ENCODE results near the gene GAR1.

DNA sequence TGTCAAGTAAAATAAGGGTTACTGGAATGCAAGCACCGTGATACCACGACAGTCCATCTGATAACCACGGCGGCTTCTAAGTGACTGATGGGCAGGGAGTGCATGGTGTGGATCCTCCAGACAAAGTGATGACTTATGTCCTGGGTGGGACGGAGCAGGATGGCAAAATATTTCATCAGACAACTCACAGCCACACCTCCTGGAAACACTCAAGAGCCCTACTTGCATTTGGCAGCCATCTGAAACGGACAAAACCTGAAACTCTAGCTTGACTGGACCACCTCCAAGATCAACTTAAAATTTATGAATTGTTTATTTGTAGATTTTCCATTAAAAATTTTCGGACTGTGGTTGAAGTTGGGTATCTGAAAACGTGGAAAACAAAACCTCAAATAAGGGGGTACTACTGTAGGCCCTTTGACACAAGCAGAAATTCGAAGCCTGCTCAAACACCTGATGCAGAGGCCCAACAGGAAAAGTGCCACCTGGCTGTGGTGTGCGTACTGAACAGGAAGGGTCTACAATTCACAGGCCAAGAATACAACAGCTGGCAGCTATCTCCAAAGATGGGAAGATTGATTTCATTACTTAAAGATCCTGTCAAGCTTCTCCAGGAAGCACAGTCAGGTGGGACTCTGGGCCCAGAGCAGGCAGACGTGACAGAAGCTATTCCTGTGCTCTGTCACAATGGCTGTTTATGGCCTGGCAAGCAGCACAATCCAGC lies 58.4 kb downstream of the GAR1 start:
- TF ChIP-seq, protein P1, sequence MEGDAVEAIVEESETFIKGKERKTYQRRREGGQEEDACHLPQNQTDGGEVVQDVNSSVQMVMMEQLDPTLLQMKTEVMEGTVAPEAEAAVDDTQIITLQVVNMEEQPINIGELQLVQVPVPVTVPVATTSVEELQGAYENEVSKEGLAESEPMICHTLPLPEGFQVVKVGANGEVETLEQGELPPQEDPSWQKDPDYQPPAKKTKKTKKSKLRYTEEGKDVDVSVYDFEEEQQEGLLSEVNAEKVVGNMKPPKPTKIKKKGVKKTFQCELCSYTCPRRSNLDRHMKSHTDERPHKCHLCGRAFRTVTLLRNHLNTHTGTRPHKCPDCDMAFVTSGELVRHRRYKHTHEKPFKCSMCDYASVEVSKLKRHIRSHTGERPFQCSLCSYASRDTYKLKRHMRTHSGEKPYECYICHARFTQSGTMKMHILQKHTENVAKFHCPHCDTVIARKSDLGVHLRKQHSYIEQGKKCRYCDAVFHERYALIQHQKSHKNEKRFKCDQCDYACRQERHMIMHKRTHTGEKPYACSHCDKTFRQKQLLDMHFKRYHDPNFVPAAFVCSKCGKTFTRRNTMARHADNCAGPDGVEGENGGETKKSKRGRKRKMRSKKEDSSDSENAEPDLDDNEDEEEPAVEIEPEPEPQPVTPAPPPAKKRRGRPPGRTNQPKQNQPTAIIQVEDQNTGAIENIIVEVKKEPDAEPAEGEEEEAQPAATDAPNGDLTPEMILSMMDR (IDR thresholded peaks at IDR 0.05): no peak
- no peak for TF ChIP-seq POLR2A (IDR thresholded peaks at IDR 0.05)

Data from Peyer's patch (tissue), 4 donors.